Peyer's patch (tissue), 4 donors: Measurements from ENCODE around the gene CRPPA.

Source experiments
- CTCF ChIP-seq, 6 experiments: fragments of 450-650 bp in 4 of 6; fragments of 200-600 bp in 2 of 6; sonication (generic) in 1 of 6; IDR thresholded peaks; one replicate each; pipeline ENCODE4 v1.5.1; 2017 to 2019; ENCODE audit warnings: antibody characterized with exemption in 6 of 6, mild to moderate bottlenecking in 3 of 6, moderate library complexity in 1 of 6
- POLR2A ChIP-seq, 2 donors: fragments of 450-650 bp; IDR thresholded peaks; one replicate each; pipeline ENCODE4 v1.5.1; 2017; ENCODE audit warnings: antibody characterized with exemption in 2 of 2, mild to moderate bottlenecking in 2 of 2, moderate library complexity in 2 of 2

GRCh38 chr7:16421333-16422102 lies at the start of gene CRPPA:
- TF ChIP-seq CTCF (IDR thresholded peaks at IDR 0.05) (no peak), POLR2A (IDR thresholded peaks at IDR 0.05) (no peak)
